OCI-LY3 (cell line): ENCODE measurements around the gene ITGB8.

Source experiments
- H2AFZ ChIP-seq: fragments of 200-600, 300-600 bp; shearing (Covaris generic); 2 replicates; pipeline ENCODE4 v1.6.0; 2014; ENCODE audit warnings: antibody characterized with exemption, low read depth, low read length
- H3K27ac ChIP-seq: fragments of 200-600, 300-600 bp; sonication (generic); 2 replicates; pipeline ENCODE4 v1.5.1; 2014; ENCODE audit warnings: mild to moderate bottlenecking, low read length, moderate library complexity, mixed read lengths
- H3K27me3 ChIP-seq: fragments of 200-600, 300-600 bp; sonication (generic); 2 replicates; pipeline ENCODE4 v1.6.1; 2014; ENCODE audit warnings: low read depth, low read length, mixed read lengths
- H3K36me3 ChIP-seq: fragments of 200-600, 300-600 bp; sonication (generic); replicated peaks from 2 replicates; pipeline ENCODE3; 2014; ENCODE audit warnings: low read depth, low read length, mixed read lengths
- H3K4me1 ChIP-seq: fragments of 300-600, 200-600 bp; sonication (generic); 2 replicates; pipeline ENCODE4 v1.6.1; 2014; ENCODE audit warnings: low read length, mixed read lengths
- H3K4me2 ChIP-seq: fragments of 200-600, 300-600 bp; sonication (generic); 2 replicates; pipeline ENCODE4 v1.6.1; 2014; ENCODE audit warnings: low read length, mixed read lengths
- H3K4me3 ChIP-seq: fragments of 300-600, 200-600 bp; sonication (generic); 2 replicates; pipeline ENCODE4 v1.5.1; 2014; ENCODE audit warnings: antibody characterized with exemption, mild to moderate bottlenecking, low read length, moderate library complexity
- H3K79me2 ChIP-seq: fragments of 300-600, 200-600 bp; shearing (Covaris generic); 2 replicates; pipeline ENCODE4 v1.6.1; 2014; ENCODE audit warnings: mild to moderate bottlenecking, low read length, mixed read lengths
- H3K9ac ChIP-seq: fragments of 300-600, 200-600 bp; shearing (Covaris generic); 2 replicates; pipeline ENCODE4 v1.6.0; 2014; ENCODE audit warnings: mild to moderate bottlenecking, low read length, moderate library complexity
- H3K9me3 ChIP-seq: fragments of 200-600, 300-600 bp; shearing (Covaris generic); 2 replicates; pipeline ENCODE4 v1.6.1; 2014; ENCODE audit warnings: low read length, mixed read lengths; ENCODE audit not compliant: insufficient read depth
- H4K20me1 ChIP-seq: fragments of 200-600, 300-600 bp; sonication (generic); 2 replicates; pipeline ENCODE4 v1.6.1; 2016; ENCODE audit warnings: low read length, mixed read lengths; ENCODE audit not compliant: insufficient read depth
- EZH2phosphoT487 ChIP-seq: fragments of 200-600 bp; shearing (Covaris generic); IDR thresholded peaks from 2 replicates; pipeline ENCODE4 v1.6.1; 2018; ENCODE audit warnings: antibody characterized with exemption, mixed run types, low read depth
- TF ChIP-seq, protein P1 (sequence below): fragments of 200-600, 300-600 bp; sonication (generic); IDR thresholded peaks from 2 replicates; pipeline ENCODE4 v1.5.1; 2014; ENCODE audit warnings: antibody characterized with exemption, low read length, low read depth

ITGB8 gene

GRCh38 chr7:20393021-20393610 lies 62.4 kb downstream of the ITGB8 start:
- Histone ChIP-seq H3K27me3 (no peaks in the 10 kb centered on the region), H3K9ac (no peak overlapping the region), H2AFZ (no peak overlapping the region), H3K79me2 (no peaks in the 10 kb centered on the region), H3K27ac (no peak overlapping the region), H3K4me2 (no peak overlapping the region), H3K9me3 (no peaks in the 10 kb centered on the region), H3K4me1 (peaks cover 36% of the 10 kb centered on the region), H4K20me1 (no peaks in the 10 kb centered on the region), H3K4me3 (no peak overlapping the region), H3K36me3 (peaks cover 11% of the 10 kb centered on the region)
- TF ChIP-seq EZH2phosphoT487, result no peak
- TF ChIP-seq, protein P1, sequence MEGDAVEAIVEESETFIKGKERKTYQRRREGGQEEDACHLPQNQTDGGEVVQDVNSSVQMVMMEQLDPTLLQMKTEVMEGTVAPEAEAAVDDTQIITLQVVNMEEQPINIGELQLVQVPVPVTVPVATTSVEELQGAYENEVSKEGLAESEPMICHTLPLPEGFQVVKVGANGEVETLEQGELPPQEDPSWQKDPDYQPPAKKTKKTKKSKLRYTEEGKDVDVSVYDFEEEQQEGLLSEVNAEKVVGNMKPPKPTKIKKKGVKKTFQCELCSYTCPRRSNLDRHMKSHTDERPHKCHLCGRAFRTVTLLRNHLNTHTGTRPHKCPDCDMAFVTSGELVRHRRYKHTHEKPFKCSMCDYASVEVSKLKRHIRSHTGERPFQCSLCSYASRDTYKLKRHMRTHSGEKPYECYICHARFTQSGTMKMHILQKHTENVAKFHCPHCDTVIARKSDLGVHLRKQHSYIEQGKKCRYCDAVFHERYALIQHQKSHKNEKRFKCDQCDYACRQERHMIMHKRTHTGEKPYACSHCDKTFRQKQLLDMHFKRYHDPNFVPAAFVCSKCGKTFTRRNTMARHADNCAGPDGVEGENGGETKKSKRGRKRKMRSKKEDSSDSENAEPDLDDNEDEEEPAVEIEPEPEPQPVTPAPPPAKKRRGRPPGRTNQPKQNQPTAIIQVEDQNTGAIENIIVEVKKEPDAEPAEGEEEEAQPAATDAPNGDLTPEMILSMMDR, result no peak

- H2AFZ ChIP-seq, result no peak overlapping the region
- H3K4me3 ChIP-seq, result no peak overlapping the region
- no peak overlapping the region for H3K4me2 ChIP-seq
- H3K27me3 ChIP-seq, result no peaks in the 10 kb centered on the region
- no peaks in the 10 kb centered on the region for H3K9me3 ChIP-seq
- TF ChIP-seq, protein P1, result no peak
- TF ChIP-seq EZH2phosphoT487, result no peak
- H4K20me1 ChIP-seq, result no peaks in the 10 kb centered on the region
- H3K36me3 ChIP-seq, result peaks cover 11% of the 10 kb centered on the region
- no peak overlapping the region for H3K27ac ChIP-seq
- H3K9ac ChIP-seq, result no peak overlapping the region
- peaks cover 36% of the 10 kb centered on the region for H3K4me1 ChIP-seq
- H3K79me2 ChIP-seq, result no peaks in the 10 kb centered on the region
Measured at GRCh38 chr7:20393616-20394015, 62.9 kb downstream of the ITGB8 start.

GRCh38 chr7:20394284-20394683 lies 63.6 kb downstream of the ITGB8 start:
- H3K4me3 ChIP-seq, result no peak overlapping the region
- H4K20me1 ChIP-seq, result no peaks in the 10 kb centered on the region
- no peak overlapping the region for H2AFZ ChIP-seq
- no peaks in the 10 kb centered on the region for H3K9me3 ChIP-seq
- no peaks in the 10 kb centered on the region for H3K27me3 ChIP-seq
- no peak overlapping the region for H3K27ac ChIP-seq
- no peak overlapping the region for H3K9ac ChIP-seq
- H3K36me3 ChIP-seq, result peaks cover 11% of the 10 kb centered on the region
- no peak overlapping the region for H3K4me2 ChIP-seq
- peaks cover 32% of the 10 kb centered on the region for H3K4me1 ChIP-seq
- H3K79me2 ChIP-seq, result no peaks in the 10 kb centered on the region
- no peak for TF ChIP-seq EZH2phosphoT487
- TF ChIP-seq, protein P1, result no peak

DNA sequence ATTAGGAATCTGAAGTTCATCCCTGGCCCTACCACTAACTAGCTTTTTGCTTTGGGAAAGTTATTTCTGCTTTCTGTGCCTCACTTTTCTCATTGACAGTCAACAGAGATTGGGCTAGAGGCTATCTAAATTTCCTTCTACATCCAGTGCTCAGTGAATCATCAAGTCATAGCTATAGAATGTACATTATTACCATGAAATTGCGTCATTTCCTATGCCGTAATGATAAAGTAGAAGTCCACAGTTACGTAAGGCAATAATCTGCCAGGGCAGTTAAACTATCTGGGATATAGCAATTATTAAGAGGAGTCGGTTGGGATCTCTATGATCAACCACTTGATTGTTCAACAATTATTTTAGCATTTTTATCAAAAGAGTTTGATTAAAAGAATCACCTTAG lies 64.4 kb downstream of the ITGB8 start:
- Histone ChIP-seq H2AFZ (no peak overlapping the region), H3K4me1 (peaks cover 25% of the 10 kb centered on the region), H4K20me1 (no peaks in the 10 kb centered on the region), H3K27me3 (no peaks in the 10 kb centered on the region), H3K36me3 (peaks cover 11% of the 10 kb centered on the region), H3K4me2 (no peak overlapping the region), H3K9ac (no peak overlapping the region), H3K4me3 (no peak overlapping the region), H3K27ac (no peak overlapping the region), H3K79me2 (no peaks in the 10 kb centered on the region), H3K9me3 (no peaks in the 10 kb centered on the region)
- no peak for TF ChIP-seq EZH2phosphoT487

- H3K9ac ChIP-seq, result no peak overlapping the region
- H3K27ac ChIP-seq, result no peak overlapping the region
- H3K9me3 ChIP-seq, result no peaks in the 10 kb centered on the region
- no peak overlapping the region for H3K4me3 ChIP-seq
- no peaks in the 10 kb centered on the region for H3K27me3 ChIP-seq
- peaks cover 11% of the 10 kb centered on the region for H3K36me3 ChIP-seq
- no peaks in the 10 kb centered on the region for H4K20me1 ChIP-seq
- TF ChIP-seq, protein P1, result no peak
- TF ChIP-seq EZH2phosphoT487, result no peak
- no peaks in the 10 kb centered on the region for H3K79me2 ChIP-seq
- no peak overlapping the region for H3K4me2 ChIP-seq
- H3K4me1 ChIP-seq, result peaks cover 25% of the 10 kb centered on the region
- H2AFZ ChIP-seq, result no peak overlapping the region
Measured at GRCh38 chr7:20395511-20395910, 64.8 kb downstream of the ITGB8 start.
